NCI-H345 treated with DMSO at 0.1 percent for 48 hours (cell line): Measurements from ENCODE around the gene EXO5.
"Not testable (repeated sequence)": the region's sequence is repeated elsewhere in the genome, so short reads cannot be mapped to it uniquely, and the experiment has no call there.

Experiments used
- DNase-seq: peaks from one replicate; lab custom pipeline; 2025; ENCODE audit not compliant: unreplicated experiment; lab: John Stamatoyannopoulos, UW

Gene EXO5

DNA sequence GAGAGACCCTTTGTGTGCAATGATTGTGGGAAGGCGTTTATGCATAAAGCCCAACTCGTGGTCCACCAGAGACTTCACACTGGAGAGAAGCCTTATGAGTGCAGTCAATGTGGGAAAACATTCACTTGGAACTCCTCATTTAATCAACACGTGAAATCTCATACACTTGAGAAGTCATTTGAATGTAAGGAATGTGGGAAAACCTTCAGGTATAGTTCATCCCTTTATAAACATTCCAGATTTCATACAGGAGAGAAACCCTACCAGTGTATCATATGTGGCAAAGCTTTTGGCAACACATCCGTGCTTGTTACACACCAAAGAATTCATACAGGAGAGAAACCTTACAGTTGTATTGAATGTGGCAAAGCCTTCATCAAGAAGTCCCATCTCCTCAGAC lies 38.4 kb downstream of the EXO5 start:
- no peak for DNase-seq

DNA sequence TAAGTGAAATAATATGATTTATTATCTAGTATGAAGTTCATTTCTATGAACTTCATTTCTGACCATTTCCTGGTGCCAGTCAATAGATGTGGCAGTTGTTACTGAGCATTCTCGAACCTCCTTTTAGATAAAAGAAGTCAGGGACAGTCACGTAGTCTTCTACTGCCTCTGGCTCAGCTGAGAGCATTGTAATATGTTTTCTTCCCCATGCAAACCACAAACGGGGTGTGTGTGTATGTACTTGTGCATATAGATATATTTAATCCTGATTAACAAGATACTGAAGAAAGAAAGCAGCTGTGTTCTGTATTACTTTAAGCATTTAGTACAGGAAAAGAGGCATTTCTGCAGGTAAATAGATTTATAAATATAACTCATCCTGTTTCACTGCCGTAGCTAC lies 44.5 kb downstream of the EXO5 start:
- no peak for DNase-seq

DNA sequence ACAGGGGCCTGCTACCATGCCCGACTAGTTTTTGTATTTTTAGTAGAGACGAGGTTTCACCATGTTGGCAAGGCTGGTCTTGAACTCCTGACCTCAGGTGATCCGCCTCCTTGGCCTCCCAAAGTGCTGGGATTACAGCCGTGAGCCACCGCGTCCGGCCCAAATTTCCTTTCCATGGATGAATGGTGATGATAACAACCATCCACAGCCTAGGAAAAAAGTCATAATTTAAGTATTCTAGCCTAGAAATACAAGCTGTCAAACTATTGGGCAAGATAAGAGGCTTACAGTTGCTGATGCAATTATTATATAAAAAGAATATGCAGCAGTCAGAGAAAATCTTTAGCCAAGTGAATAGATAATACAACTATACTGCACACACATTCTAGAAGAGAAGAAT lies 46.2 kb downstream of the EXO5 start:
- not testable (repeated sequence) for DNase-seq

DNA sequence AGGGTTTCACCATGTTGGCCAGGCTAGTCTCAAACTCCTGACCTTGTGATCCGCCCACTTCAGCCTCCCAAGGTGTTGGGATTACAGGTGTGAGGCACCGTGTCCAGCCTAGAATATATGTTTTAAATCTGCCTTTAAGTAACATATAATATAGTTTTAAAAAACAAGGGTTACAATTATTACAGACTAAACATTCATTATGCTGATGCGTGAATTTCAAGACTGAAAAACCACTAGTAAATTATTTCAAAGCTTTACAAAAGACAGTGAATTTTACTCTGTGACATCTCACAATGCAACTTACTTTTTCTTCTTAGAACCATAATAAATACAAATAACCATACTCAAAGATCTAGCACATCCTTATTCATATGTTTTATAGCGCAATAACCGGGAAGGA lies 47.6 kb downstream of the EXO5 start:
- DNase-seq: no peak

DNA sequence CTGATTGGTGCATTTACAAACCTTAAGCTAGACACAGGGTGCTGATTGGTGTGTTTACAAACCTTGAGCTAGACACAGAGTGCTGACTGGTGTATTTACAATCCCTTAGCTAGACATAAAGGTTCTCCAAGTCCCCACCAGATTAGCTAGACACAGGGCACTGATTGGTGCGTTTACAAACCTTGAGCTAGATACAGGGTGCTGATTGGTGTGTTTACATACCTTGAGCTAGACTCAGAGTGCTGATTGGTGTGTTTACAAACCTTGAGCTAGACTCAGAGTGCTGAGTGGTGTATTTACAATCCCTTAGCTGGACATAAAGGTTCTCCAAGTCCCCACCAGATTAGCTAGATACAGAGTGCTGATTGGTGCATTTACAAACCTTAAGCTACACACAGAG lies 49.7 kb downstream of the EXO5 start:
- not testable (repeated sequence) for DNase-seq

DNA sequence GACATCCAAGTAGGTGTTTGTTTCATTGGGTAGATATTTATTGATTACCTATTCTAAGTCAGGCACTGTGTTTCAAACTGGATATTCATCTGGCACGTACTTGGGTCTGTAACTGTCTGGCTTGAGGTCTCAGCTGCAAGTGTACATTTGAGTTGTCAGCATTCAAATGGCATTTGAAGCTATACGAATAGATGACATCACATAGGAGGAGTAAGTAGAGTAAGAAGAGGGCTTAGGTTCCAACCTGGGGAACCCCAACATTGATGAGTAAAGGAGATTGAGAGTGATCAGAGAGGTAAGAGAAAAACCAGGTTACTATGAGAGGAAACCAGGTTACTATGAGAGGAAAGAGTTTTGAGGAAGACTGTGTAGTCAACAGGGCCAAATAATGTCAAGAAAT lies 53.6 kb downstream of the EXO5 start:
- no peak for DNase-seq

DNA sequence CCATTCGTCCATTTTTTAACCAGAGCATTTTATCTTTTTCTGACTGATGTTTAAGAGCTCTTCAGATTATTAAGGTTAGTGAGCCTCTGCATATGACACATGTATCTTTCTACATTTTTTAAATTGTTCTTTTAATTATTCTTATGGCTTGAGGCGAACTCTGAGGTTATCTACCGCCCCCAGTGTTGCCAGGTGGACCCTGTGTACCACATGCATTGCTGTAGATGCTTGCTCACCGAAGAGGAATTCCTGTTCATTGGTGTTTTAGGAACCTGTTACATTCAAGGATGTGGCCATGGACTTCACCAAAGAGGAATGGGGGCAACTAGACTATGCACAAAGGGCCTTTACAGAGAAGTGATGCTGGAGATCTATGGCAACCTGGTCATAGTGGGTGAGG lies 54.7 kb downstream of the EXO5 start:
- no peak for DNase-seq

DNA sequence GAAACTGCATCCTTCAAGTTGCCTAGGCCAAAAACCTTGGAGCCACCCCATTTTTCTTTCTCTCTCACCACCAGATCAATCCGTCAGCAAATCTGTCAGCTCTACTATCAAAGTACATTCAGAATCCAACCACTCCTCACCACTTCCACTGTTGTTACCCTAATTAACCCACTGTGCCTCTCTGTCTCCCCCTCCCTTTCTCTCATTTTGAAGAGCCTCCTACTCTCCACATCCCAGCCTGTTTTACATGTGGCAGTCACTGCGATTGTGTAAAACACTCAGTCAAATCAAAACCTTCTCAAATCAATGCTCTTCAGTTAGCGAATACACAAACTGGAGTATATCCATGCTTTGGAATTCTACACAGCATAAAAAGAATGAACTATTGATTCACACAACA lies 55.9 kb downstream of the EXO5 start:
- no peak for DNase-seq

DNA sequence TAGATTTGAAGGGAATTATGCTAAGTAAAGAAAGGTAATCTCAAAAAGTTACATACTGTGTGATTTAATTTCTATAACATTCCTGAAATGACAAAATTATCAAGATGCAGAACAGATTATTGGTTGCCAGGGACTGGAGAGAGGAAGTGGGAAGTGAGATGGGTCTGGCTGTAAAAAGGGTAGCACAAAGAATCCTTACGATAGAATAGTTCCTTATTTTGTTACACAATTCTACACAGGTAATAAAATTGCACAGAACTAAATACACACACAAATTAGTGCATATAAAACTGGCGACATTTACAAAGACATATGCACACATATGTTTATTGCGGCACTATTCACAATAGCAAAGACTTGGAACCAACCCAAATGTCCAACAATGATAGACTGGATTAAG lies 56.3 kb downstream of the EXO5 start:
- DNase-seq: no peak
